Liver (tissue), 2 donors: Measurements from ENCODE around the gene METRN.

Experiments used
- EGR1 ChIP-seq, 2 donors: IDR thresholded peaks; 2 replicates each; pipeline ENCODE4 v1.6.1; 2016 to 2018; ENCODE audit warnings: antibody characterized with exemption in 2 of 2, low read depth in 2 of 2
- GABPA ChIP-seq, 2 donors: IDR thresholded peaks in 1 of 2; conservative IDR thresholded peaks in 1 of 2; 2 replicates each; pipeline ENCODE4 v1.6.1; 2016; ENCODE audit warnings: antibody characterized with exemption in 2 of 2, mild to moderate bottlenecking in 1 of 2, moderate library complexity in 1 of 2
- JUND ChIP-seq, 2 donors: IDR thresholded peaks; 2 replicates each; pipeline ENCODE4 v1.6.1; 2016; ENCODE audit warnings: antibody characterized with exemption in 2 of 2
- RXRA ChIP-seq, 2 donors: IDR thresholded peaks; 2 replicates each; pipeline ENCODE4 v1.6.1; 2017 to 2018; ENCODE audit warnings: antibody characterized with exemption in 2 of 2, mild to moderate bottlenecking in 1 of 2
- donor health status: healthy.

DNA sequence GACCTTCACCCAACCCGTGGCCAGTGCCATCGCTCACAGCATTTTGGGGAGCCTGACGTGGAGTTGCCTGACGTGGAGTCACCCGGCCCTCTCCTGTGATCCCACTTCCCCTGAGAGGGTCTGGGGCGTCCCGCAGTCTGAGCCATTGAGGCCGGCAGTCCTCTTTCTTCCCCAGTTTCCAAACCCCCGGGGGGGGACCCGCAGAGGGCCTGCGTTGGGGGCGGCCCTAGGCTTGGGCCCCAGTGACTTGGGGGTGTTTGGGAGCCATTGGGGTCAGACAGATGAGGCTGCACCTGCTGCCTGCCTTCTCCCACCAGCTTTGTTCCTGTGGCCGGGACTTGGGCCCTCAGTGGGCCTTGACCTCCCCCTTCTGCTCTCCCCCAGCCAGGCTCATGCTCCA, 45.3 kb upstream of the METRN start:
- TF ChIP-seq JUND (IDR thresholded peaks at IDR 0.05) (no peak), RXRA (IDR thresholded peaks at IDR 0.05) (no peak), EGR1 (IDR thresholded peaks at IDR 0.05; ENCODE audit: low read depth in 2 of 2) (no peak), GABPA (IDR thresholded peaks at IDR 0.05 in 1 of 2, conservative IDR thresholded peaks at IDR 0.05 in 1 of 2) (no peak)
